ENCODE measurements around the gene HBS1L. TPM values are rescaled to one million over a fixed set of nuclear protein-coding genes. Genes with fewer than 3 reads are reported as not detected.

The HBS1L gene
- polyA plus RNA-seq, 1 of the 3 experiments (the other 2 are of a cell fraction): 19.0 TPM

DNA sequence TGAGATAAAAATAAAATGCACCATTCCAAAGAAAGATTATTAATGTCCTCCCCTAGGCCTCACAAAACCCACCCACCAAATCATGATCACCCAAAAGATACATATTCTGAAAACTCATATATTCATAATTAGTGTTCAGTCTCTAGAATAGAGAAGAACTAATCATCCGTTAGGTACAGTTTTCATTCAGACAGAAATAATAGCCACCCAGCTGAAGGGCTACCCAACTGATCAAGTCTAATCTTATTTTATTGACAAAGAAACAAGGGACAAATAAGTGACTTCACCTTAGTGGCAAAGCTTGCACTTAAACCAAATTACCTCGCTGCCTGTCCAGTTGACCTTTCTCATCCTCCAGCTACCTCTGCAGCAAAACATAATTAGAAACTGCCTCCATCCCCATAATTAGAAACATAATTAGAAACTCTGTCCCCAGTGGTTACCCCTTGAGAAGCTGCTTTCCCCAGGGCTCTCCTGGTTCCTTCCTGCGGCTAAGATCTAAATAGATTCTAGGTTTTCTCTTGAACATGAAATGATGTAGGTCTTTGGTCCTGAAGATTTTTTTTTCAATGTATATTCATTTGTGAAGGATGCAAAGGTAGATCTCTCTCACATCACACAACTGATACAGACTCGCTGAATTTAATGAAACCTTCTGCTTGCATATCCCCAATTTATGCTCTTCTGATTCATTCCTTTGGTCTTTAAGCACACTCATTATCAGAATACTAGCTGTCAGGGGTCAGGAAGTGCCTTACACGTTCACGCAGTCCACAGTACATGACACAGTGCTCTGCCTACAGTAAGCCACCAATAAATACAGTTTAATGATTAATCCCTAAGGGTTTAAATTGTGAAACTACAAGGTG lies 46.3 kb downstream of the HBS1L start (continued):
- TF ChIP-seq, protein P1, sequence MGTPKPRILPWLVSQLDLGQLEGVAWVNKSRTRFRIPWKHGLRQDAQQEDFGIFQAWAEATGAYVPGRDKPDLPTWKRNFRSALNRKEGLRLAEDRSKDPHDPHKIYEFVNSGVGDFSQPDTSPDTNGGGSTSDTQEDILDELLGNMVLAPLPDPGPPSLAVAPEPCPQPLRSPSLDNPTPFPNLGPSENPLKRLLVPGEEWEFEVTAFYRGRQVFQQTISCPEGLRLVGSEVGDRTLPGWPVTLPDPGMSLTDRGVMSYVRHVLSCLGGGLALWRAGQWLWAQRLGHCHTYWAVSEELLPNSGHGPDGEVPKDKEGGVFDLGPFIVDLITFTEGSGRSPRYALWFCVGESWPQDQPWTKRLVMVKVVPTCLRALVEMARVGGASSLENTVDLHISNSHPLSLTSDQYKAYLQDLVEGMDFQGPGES (IDR thresholded peaks at IDR 0.05; ENCODE audit: low read depth, low read length): no peak
- TF ChIP-seq TCF12 (IDR thresholded peaks at IDR 0.05): no peak
- TF ChIP-seq GATA2 (CRISPR knock-in tag; IDR thresholded peaks at IDR 0.05): no peak
- no peak for TF ChIP-seq PBX3 (IDR thresholded peaks at IDR 0.05)
- TF ChIP-seq MXI1 (IDR thresholded peaks at IDR 0.05; ENCODE audit: low read depth, low read length): no peak

GRCh38 chr6:135006386-135006914 lies 48.2 kb downstream of the HBS1L start:
- Histone ChIP-seq H3K9ac (no peak overlapping the region), H3F3A (replicated peaks; ENCODE audit: insufficient read depth) (no peaks in the 10 kb centered on the region), H3K27me3 (ENCODE audit: insufficient read depth) (no peaks in the 10 kb centered on the region), H3K9me2 (no peaks in the 10 kb centered on the region), H3K27ac (ENCODE audit: low read depth in 2 of 2, low read length in 1 of 2) (no peak overlapping the region), H2AFZ (ENCODE audit: low read depth) (no peak overlapping the region), H3K79me2 (ENCODE audit: insufficient read depth) (peaks cover 2% of the 10 kb centered on the region; the same call in 1 of the 2 replicates), H4K20me1 (ENCODE audit: insufficient read depth) (no peaks in the 10 kb centered on the region), H3K4me1 (ENCODE audit: control insufficient read depth in 1 of 2, insufficient read depth in 2 of 2, low read depth in 1 of 2, low read length in 1 of 2) (no peaks in the 10 kb centered on the region), H3K4me2 (no peak overlapping the region), H3K36me3 (replicated peaks in 1 of 2; ENCODE audit: control insufficient read depth in 1 of 2, insufficient read depth in 2 of 2, low read length in 1 of 2) (peaks cover 10 to 11% of the 10 kb centered on the region in 2 experiments), H3K9me3 (no peaks in the 10 kb centered on the region), H3K4me3 (ENCODE audit: low read depth in 2 of 2, low read length in 1 of 2) (no peak overlapping the region)
- POLR2A ChIA-PET: no interaction called here
- WGBS (ENCODE audit: low lambda C conversion rate): 95% methylated on average over 3 of the region's 3 CpGs
- DNase-seq: no peak
- CTCF ChIA-PET: interaction anchor here (0.8 kb wide), 1 partner anchor 930 kb away, joined by 3 read pairs; no protein-coding TSS in a partner anchor
- TF ChIP-seq TAF1 (IDR thresholded peaks at IDR 0.05; ENCODE audit: borderline replicate concordance, low read depth, low read length) (no peak), POLR2AphosphoS5 (IDR thresholded peaks at IDR 0.05; ENCODE audit: low read depth, low read length) (no peak), RFX5 (IDR thresholded peaks at IDR 0.05; ENCODE audit: low read length) (no peak), PBX3 (IDR thresholded peaks at IDR 0.05) (no peak), TEAD4 (IDR thresholded peaks at IDR 0.05; ENCODE audit: borderline replicate concordance, insufficient read depth) (no peak), FOSL2 (IDR thresholded peaks at IDR 0.05; ENCODE audit: borderline replicate concordance, low read depth) (no peak), TCF12 (IDR thresholded peaks at IDR 0.05) (no peak), SIN3A (IDR thresholded peaks at IDR 0.05; ENCODE audit: borderline replicate concordance, low read depth, low read length) (no peak)
- TF ChIP-seq, protein P1 (IDR thresholded peaks at IDR 0.05; ENCODE audit: low read depth, low read length): no peak
- TF ChIP-seq, protein P2, sequence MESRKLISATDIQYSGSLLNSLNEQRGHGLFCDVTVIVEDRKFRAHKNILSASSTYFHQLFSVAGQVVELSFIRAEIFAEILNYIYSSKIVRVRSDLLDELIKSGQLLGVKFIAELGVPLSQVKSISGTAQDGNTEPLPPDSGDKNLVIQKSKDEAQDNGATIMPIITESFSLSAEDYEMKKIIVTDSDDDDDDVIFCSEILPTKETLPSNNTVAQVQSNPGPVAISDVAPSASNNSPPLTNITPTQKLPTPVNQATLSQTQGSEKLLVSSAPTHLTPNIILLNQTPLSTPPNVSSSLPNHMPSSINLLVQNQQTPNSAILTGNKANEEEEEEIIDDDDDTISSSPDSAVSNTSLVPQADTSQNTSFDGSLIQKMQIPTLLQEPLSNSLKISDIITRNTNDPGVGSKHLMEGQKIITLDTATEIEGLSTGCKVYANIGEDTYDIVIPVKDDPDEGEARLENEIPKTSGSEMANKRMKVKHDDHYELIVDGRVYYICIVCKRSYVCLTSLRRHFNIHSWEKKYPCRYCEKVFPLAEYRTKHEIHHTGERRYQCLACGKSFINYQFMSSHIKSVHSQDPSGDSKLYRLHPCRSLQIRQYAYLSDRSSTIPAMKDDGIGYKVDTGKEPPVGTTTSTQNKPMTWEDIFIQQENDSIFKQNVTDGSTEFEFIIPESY (IDR thresholded peaks at IDR 0.05; ENCODE audit: borderline replicate concordance, low read depth): no peak
